Stimulated activated CD4-positive, alpha-beta T cell treated with anti-CD3 and anti-CD28 coated beads, Interleukin-15, amount 100 ng/mL, for 24 hours (primary cell): Measurements from ENCODE around the gene C1orf174.
A peak's percentile ranks its signal among the peaks of the same experiment; 100 is the strongest.

Experiments
- DNase-seq: peaks from one replicate; pipeline ENCODE4 v3.0.0-alpha.2; 2020

C1orf174 gene

DNA sequence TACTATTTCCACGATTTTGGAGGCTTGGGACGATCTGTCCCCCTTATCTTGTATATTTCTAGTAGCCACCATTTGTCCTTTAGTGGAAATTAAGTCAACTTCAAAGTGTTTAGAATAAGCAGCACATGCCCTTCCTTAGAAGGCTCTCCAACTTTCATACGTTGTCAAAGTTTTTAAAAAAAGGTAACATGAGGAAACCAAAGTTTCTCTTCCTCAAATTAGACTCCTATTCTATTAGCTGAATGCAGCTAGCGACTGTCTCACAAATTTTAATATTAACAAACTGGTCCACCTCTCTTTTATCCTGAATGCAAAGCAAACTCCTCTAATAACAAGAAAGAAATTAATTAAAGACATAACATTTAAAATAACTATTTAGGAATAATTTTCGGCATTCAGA lies 6.9 kb downstream of the C1orf174 start:
- no peak for DNase-seq

DNA sequence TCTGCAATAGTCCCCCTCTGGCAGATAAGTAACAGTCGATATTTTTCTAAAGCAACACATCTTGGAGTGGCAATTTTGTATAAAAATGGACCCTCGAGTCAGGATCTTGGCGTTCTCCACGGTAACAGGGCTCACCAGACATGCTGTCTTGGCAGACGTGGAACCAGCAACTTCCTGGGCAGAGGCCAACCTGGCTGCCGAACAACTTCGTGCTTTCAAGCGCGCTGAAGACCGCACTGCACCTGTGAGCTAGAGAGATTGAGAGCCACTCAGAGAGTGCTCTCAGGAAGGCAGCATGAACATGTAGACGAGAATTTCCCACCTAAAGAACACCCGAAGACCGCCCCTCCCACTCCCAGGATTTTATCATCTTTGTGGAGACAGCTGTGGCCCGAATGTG lies 7.3 kb downstream of the C1orf174 start:
- no peak for DNase-seq

DNA sequence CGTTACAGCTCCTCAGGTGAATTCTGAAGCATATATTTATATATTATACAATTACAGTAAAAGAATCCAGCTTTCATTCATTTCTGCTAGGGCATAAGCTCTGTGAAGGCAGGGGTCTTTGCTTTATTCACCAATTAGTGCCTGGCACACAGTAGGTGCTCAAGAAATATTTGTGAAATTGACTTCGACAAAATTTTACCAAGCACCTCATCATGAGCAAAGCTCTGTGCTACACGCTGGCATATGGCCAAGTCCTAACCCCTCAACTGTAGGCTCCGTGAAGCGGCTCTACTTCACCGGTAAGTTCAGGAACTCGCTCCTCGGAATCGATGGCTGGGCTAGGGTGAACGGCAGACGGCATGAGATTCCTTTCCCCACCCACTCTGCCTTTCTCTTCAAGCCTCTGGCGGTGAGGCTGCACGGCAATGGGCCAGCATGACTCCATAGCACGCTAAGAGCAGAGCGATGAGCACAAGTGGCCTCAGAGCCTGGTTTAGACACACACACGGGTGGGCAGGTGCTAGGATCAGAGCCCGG lies 8.7 kb downstream of the C1orf174 start:
- no peak for DNase-seq

GRCh38 chr1:3890389-3891328 lies 9.4 kb downstream of the C1orf174 start:
- DNase-seq: peak; percentile 23

- peak; percentile 17 for DNase-seq
Observed at GRCh38 chr1:3889936-3890335, 10.1 kb downstream of the C1orf174 start.

- DNase-seq: no peak
Observed at GRCh38 chr1:3888301-3888700, 11.8 kb downstream of the C1orf174 start.

DNA sequence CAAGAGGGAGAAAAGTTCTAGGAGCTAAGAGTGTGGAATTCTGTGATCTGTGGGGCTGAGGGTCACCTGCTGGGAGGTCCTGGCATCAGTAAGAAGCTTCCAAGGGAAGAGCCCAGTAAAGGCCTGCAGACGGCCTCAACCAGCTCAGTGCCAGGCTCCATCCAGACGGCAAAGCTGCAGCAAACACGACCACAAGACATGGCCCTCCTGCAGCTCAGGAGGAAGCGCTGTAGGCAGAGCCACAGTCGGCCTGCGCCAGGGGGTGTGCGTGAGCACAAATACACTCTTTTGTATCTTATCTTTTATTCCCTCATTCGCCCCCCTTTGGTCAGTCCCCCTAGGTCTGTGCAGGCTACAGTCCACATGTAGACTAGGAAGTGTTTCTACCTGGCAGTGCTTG lies 13.4 kb downstream of the C1orf174 start:
- no peak for DNase-seq

DNA sequence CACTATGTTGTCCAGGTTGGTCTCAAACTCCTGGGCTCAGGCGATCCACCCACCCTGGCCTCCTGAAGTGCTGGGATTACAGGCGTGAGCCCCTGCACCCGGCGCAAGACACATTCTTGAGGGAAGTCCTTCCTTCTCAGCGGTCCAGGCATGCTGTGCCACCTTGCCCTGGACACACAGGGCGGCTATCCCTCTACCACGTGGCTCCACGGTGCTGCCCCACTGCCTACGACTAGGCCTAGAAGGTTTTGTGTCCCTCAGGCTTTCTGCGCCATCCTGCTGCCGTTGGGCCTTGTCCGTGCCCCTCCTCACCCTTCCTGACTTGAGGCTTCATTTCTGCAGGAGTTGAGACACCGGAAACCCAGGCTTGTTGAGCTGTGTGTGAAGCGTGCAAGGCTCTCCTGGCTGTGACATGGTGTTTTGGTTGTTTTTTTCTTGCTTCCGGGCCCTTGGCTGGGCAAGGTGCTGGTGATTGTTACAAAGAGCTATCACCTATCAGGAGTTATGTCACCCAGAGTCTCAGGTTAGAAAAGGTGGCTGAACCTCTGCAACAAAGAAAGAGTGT lies 13.9 kb downstream of the C1orf174 start:
- DNase-seq: no peak

DNA sequence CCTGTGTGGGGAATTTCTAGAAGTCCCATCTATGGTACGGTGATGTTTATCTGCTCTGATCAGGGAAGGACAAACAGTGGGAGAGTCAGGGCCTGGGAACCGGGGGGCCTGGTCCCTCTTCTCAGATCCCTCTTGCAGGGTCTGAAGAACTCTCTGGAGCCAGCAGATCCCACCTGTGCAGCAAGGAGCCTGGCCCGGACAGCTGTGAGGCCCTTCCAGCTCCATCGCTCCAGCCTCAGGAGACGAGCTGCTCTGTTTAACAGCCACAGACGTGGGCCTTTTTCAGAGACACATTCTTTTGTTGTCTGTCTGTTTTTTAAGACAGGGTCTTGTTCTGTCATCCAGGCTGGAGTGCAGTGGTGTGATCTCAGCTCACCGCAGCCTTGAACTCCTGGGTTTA lies 14.5 kb downstream of the C1orf174 start:
- DNase-seq: no peak

GRCh38 chr1:3884966-3885365 lies 15.1 kb downstream of the C1orf174 start:
- no peak for DNase-seq

DNA sequence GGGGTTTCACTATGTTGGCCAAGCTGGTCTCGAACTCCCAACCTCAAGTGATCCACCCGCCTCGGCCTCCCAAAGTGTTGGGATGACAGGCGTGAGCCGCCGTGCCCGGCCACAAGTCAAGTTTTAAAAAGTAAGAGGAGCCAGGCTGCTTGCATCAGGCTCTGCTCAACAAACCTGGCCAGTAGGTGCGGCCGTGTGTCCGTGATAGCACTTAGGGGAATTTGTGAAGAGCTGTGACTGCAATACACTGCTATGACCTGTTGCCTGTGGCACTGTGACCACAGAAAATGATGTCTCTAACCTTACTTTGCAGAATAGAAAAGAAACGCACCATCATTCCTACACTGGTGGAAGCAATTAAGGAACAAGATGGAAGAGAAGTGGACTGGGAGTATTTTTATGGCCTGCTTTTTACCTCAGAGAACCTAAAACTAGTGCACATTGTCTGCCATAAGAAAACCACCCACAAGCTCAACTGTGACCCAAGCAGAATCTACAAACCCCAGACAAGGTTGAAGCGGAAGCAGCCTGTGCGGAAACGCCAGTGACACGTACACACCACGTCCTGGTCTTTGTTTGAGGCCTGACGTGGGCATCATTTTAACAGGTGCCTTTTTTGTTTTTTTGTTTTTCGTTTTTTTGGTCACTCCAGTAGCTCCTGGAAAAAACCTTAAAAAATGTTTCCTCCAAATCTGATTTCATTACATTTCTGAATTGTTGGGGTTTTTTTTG lies 16.7 kb downstream of the C1orf174 start:
- DNase-seq: no peak

- no peak for DNase-seq
Observed at GRCh38 chr1:3881193-3881480, 18.9 kb downstream of the C1orf174 start.

DNA sequence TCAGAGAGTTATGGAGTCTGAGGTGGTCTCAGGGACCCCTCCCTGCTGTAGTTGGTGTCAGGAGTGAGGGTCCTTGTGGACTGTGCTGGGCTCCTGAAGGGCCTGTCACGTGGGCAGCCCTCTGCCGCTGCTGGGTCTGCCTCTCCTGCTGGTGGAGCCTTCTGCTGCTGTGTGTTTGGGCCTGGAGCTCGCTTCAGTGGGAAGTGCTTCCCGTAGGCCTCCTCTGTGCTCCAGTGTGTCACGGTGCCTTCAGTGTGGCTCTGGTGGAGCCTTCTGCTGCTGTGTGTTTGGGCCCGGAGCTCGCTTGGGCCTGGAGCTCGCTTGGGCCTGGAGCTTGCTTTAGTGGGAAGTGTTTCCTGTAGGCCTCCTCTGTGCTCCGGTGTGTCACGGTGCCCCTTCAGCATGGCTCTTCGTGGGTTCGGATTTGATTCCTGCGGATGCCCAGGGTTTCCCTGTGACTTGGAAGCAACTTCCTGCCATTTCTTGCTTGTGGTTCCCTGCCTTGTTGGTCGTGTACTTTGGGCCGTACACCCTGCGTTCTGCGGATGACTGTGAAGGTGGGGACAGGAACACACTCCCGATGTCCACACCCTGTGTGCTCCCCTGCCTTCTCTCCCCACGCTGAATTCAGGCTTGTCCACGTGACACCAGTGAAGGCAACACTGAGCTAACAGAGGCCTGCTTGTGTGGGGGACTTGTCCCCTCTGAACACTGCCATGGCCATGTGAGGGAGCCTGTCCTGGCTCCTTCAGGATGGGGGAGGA lies 19.5 kb downstream of the C1orf174 start:
- DNase-seq: no peak

- no peak for DNase-seq
Observed at GRCh38 chr1:3879787-3880428, 20.2 kb downstream of the C1orf174 start.

- DNase-seq: no peak
Observed at GRCh38 chr1:3879099-3879498, 21.0 kb downstream of the C1orf174 start.

DNA sequence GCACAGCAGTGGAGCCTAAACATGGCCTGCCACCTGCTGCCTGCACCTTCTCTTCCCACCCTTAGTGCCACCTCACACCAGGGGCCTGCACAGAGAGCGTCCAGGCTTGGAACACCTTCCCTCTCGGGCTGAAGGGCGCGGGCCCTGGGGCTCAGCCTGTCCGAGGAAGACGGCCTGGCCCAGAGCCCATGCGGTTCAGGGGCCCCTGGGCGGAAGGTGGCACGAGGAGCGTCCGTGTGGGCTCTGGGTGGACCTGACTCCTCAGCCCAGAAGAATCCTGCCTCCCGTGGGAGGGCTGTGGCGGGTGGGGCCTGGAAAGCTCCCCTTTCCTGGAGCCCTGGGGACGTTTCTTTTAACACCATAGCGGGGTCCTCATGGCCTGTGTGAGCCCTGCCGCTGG lies 23.4 kb downstream of the C1orf174 start:
- no peak for DNase-seq

DNA sequence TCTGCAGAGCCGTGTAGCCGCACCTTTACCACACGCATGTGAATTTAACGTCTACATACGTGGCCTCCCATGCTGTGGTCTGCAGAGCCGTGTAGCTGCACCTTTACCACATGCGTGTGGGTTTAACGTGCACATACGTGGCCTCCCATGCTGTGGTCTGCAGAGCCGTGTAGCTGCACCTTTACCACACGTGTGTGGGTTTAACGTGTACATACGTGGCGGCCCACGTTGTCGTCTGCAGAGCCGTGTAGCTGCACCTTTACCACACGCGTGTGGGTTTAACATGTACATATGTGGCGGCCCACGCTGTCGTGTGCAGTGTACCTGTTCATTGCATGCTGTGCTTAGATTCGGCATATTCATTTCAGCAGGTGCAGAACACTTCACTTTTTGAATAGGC lies 25.3 kb downstream of the C1orf174 start:
- DNase-seq: no peak

DNA sequence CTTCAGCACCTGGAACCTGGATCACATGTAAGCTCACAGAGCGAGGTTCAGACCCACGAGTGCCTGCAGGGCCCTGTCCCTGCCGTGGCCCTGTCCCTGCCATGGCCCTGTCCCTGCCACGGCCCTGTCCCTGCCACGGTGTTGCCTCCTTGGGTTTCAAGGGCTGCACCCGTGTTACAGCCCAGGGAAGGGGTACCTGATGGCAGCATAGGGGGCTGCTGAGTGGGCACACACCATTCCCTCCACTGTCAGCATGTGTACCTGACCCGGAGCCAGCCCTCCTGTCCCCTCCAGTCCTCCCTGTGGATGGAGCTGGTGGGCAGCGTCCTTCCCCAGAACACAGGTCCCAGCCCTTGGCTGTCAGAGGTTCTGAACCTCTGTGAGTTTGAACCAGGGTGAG lies 27.5 kb downstream of the C1orf174 start:
- DNase-seq: no peak

- no peak for DNase-seq
Observed at GRCh38 chr1:3871451-3871805, 28.6 kb downstream of the C1orf174 start.

GRCh38 chr1:3869751-3870301 lies 30.2 kb downstream of the C1orf174 start:
- no peak for DNase-seq

GRCh38 chr1:3868464-3869006 lies 31.5 kb downstream of the C1orf174 start:
- no peak for DNase-seq

GRCh38 chr1:3865606-3866160 lies 34.4 kb downstream of the C1orf174 start:
- no peak for DNase-seq
